Activated T-cell treated with anti-CD3 and anti-CD28 coated beads, Interleukin-2, amount 50 U/mL, for 4 hours (primary cell): ENCODE results near the gene PRDM2. TPM values are rescaled to one million over a fixed set of nuclear protein-coding genes. Genes with fewer than 3 reads are reported as not detected.
"Not testable (repeated sequence)": the region's sequence is repeated elsewhere in the genome, so short reads cannot be mapped to it uniquely, and the experiment has no call there.

ENCODE experiments used
- ATAC-seq, 2 donors: fragments of 200-7000 bp; cut with Tn5 transposase; one replicate each; pipeline ENCODE4 v1.10.0; 2021
- DNase-seq: peaks from one replicate; pipeline ENCODE4 v3.0.0-alpha.2; 2020
- H3K27me3 Mint-ChIP-seq: one replicate; pipeline ENCODE4 v1.8.0; 2021; ENCODE audit warnings: low read depth, mixed read lengths
- H3K36me3 Mint-ChIP-seq: one replicate; pipeline ENCODE4 v1.8.0; 2022; ENCODE audit warnings: mixed read lengths; ENCODE audit not compliant: insufficient read depth
- H3K4me1 Mint-ChIP-seq: one replicate; pipeline ENCODE4 v1.8.0; 2021; ENCODE audit warnings: low read depth, mixed read lengths
- H3K4me3 Mint-ChIP-seq: one replicate; pipeline ENCODE4 v1.8.0; 2021; ENCODE audit warnings: mild to moderate bottlenecking, moderate library complexity, mixed read lengths
- H3K9me3 Mint-ChIP-seq: one replicate; pipeline ENCODE4 v1.8.0; 2021; ENCODE audit warnings: mixed read lengths
- total RNA-seq, 3 donors: library from RNA; stranded (reverse); gene quantifications; one replicate each; pipeline ENCODE4 v1.2.1, GENCODE V29; 2021

Gene PRDM2
- total RNA-seq, 3 donors from 2014 or later: 39.7 to 44.5 (median 43.2) TPM

DNA sequence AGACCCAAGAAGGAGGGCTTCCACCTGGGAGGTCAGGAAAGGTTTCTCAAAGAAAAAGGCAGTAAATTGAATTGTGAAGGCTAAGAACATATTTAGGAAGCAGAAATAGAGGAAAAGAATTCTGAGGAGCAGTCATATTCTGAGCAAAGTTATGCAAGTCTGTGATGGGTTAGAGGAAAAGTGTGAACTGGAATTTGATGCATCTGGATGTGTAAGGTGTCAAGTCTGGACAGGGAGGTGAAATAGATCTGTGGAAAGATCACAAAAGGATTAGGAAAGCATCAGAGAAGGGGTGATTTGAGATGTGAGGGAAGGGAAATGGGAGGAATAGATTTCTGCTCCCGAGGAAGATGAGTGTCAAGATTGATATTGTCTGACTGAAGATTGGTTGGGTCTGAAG lies 18.1 kb upstream of the PRDM2 start:
- no peak overlapping the region for H3K4me3 Mint-ChIP-seq
- no peak for ATAC-seq
- H3K27me3 Mint-ChIP-seq: peaks cover 9% of the 10 kb centered on the region
- no peaks in the 10 kb centered on the region for H3K9me3 Mint-ChIP-seq
- DNase-seq: no peak
- no peaks in the 10 kb centered on the region for H3K36me3 Mint-ChIP-seq
- no peaks in the 10 kb centered on the region for H3K4me1 Mint-ChIP-seq

DNA sequence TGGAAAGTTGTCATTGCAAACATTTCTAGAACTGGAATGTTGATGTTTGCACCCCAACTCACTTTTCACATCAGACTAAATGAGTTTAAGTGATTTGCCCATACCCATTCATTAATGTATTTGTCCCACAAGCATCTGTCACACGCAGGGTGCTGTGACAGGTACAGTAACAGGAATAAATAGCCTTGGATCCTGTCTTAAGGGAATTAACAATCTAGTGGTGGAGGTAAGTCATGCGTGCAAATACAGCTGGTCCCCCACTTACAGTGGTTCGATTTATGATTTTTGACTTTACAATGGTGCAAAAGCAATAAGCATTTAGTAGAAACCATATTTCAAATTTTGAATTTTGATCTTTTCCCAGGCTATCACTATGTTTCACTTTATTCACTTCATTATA lies 17.5 kb upstream of the PRDM2 start:
- Mint-ChIP-seq H3K4me3 (no peak overlapping the region), H3K4me1 (no peaks in the 10 kb centered on the region), H3K36me3 (no peaks in the 10 kb centered on the region), H3K27me3 (peaks cover 9% of the 10 kb centered on the region), H3K9me3 (no peaks in the 10 kb centered on the region)
- DNase-seq (no peak), ATAC-seq (no peak)

DNA sequence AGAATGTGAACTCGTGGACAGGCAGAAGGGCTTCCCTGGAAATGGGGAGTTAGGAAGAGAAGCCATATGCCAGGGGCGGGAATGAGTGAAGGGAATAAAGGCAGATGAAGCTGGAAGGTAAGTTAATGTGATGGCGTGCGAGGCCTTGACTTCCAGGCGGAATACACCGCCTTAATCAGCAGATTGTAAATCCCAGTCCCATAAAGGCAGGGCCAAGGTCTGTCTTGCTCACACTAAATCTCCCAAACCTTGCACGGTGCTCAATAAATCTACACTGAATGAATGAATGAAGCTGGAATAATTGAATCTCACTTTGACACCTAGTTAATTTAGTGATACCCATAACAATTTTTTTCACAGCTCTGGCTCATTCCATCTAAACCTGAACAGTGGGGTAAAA lies 16.8 kb upstream of the PRDM2 start:
- Mint-ChIP-seq H3K27me3 (peaks cover 15% of the 10 kb centered on the region), H3K9me3 (no peaks in the 10 kb centered on the region), H3K4me3 (no peak overlapping the region), H3K36me3 (no peaks in the 10 kb centered on the region), H3K4me1 (no peaks in the 10 kb centered on the region)
- ATAC-seq (no peak), DNase-seq (no peak)

DNA sequence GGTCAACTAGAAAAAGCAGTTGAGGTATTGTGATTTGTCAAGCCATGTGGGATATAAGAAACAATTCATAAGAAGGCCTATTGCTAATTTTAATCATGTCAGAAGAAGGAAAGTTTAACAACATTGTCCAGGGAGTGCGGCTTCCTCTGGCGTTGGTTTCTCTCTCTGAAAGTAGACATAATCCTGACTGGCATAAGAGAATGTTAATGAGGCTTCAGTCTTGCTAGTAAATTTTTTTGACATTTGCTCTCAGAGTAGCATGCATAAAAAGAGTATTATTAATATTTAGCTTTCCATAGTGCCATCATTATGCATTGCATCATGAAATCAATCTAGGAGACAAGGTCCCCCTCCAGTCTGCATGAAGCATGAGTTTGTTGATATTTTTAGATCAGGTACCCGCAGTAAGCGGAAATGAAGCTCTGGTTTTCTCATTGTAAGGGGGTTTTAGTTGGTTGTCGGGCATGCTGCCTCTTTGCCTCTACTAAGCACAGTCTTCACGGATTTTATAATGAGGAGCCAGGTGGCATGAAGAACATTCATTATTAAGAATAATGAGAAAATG lies 12.8 kb upstream of the PRDM2 start:
- Mint-ChIP-seq H3K4me3 (no peak overlapping the region), H3K4me1 (no peaks in the 10 kb centered on the region), H3K27me3 (peaks cover 22% of the 10 kb centered on the region), H3K9me3 (no peaks in the 10 kb centered on the region), H3K36me3 (no peaks in the 10 kb centered on the region)
- no peak for DNase-seq
- ATAC-seq: no peak

DNA sequence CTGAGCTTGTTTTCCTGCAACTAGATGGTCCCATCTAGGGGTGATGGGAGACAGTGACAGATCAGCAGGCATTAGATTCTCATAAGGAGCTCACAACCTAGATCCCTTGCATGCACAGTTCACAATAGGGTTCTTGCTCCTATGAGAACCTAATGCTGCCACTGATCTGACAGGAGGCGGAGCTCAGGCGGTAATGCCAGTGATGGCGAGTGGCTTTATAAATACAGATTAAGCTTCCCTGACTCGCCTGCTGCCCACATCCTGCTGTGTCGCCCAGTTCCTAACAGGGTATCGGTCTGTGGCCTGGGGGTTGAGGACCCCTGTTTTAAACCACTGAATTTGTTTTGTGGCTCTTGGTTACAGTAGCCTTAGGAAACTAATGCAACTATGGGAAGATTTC lies 6.9 kb upstream of the PRDM2 start:
- H3K9me3 Mint-ChIP-seq, DNase-seq, H3K4me1 Mint-ChIP-seq, H3K36me3 Mint-ChIP-seq, H3K4me3 Mint-ChIP-seq, ATAC-seq: not testable (repeated sequence)
- peaks cover 16% of the 10 kb centered on the region for H3K27me3 Mint-ChIP-seq

DNA sequence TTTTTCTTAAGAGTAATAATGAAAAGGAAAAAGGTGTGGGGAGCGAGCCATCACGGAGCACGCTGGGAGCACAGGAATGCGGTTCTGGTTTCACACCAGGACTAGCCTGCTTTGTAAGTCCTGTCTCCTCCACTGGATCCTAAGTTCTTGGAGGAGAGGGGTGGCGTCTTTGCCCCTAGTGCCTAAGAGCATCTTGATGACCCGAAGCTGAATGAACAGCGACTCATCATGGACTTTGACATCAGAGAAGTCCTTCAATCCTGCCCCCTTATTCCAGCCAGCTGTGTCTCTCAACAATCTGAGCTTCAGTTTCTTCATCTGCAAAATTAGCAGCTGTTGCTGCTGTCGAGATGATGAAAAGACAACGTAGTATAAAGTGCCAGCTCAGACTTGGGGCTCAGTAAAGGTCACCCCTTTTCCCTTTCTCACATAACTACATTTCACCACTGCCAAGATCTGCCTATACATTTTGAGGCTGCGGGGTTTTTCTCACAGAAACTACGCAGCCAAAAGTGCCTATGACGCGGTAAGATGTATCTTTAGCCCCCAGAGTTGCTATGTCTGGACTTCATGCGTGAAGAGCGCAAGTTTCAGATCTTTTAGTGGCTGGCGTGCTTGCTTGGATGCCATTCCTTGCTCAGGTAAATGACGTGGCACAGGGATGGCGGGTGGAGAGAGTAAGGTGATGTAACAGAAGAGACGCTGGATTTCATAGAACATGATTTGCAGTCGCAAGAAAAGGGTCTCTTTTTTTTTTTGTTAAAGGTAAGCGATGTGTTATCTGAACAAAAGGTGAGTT lies 4.9 kb upstream of the PRDM2 start:
- Mint-ChIP-seq H3K27me3 (peaks cover 10% of the 10 kb centered on the region), H3K36me3 (peaks cover 3% of the 10 kb centered on the region), H3K4me3 (no peak overlapping the region), H3K4me1 (peaks cover 8% of the 10 kb centered on the region), H3K9me3 (peaks cover 5% of the 10 kb centered on the region)
- DNase-seq (no peak), ATAC-seq (no peak)

DNA sequence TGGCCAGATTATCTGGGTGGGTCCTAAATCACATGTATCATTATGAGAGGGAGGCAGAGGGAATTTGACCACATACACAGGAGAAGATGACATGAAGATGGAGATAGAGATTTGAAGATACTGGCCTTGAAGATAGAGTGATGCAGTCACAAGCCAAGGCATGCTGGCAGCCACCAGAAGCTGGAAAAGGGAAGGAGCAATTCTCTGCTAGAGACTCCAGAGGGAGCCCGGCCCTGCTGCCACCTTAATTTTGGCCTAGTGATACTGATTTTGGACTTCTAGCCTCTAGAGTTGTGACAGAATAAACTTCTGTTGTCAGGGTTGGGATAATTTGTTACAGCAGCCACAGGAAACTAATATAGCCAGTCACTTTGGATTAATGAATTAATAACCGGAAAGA lies 2.2 kb upstream of the PRDM2 start:
- no peaks in the 10 kb centered on the region for H3K27me3 Mint-ChIP-seq
- H3K36me3 Mint-ChIP-seq: peaks cover 3% of the 10 kb centered on the region
- H3K4me1 Mint-ChIP-seq: peaks cover 28% of the 10 kb centered on the region
- DNase-seq (no peak), ATAC-seq (no peak)
- peaks cover 5% of the 10 kb centered on the region for H3K9me3 Mint-ChIP-seq
- peak overlapping the region; percentile 33 for H3K4me3 Mint-ChIP-seq

DNA sequence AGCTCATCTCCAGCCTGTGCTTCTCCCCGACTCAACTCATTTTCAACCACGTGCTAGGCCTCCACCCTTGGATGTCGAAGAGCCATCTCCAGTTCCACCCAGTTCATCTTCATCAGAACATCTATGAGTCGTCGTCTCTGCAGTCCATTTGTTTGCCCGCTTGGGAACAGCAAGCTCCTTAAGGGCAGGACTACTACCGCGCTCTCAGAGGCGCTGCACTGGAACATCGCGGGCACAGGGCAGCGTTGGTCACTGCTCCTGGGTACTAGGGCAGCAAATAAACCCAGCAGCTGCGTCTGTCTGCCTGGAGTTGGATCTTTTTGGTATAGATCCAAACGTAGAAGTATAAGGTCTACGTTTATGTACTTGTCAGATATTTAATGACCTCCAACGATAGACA lies 478 bp upstream of the PRDM2 start:
- peaks cover 42% of the 10 kb centered on the region for H3K4me1 Mint-ChIP-seq
- no peaks in the 10 kb centered on the region for H3K27me3 Mint-ChIP-seq
- ATAC-seq (no peak), DNase-seq (no peak)
- H3K9me3 Mint-ChIP-seq: peaks cover 5% of the 10 kb centered on the region
- peak overlapping the region; percentile 83 for H3K4me3 Mint-ChIP-seq
- peaks cover 7% of the 10 kb centered on the region for H3K36me3 Mint-ChIP-seq

DNA sequence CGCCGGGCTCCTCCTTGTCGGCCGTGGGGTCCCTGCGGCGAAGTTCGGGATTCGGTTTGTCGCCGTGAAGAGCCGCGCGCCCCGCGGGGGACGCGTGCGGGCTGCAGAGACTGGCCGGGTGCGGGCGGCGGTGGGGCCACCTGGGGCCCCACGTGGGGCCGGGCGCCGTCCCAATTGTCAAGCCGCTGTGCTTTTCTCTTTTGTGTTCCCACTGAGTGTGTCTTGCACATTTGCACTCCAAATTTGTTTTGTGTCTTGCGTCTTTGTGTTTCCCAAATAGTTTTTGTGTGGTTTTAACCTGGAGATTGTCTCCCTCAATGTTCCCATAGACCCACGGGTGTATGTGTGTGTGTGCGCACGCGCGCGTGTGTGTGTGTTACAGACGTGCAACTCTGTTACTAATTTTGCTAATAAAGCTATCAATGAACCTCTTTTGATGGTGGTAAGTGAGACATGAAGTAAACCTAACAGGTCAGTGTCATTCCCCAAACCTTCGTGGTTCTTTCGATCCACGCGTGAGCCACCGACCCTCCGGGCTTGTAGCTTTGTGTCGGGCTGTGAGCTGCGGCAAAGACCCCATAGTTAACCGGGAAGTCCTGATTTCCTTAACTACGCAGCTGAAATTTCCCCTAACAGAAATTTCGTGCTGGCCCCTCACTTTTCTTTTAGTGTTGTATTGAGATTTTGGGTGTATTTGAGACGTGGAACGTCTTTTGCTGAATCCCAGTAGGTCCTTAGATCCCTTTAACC lies 708 bp downstream of the PRDM2 start:
- peak; percentile 54 to 56 for ATAC-seq
- peak overlapping the region; percentile 96 for H3K4me3 Mint-ChIP-seq
- no peaks in the 10 kb centered on the region for H3K27me3 Mint-ChIP-seq
- peaks cover 11% of the 10 kb centered on the region for H3K36me3 Mint-ChIP-seq
- peaks cover 53% of the 10 kb centered on the region for H3K4me1 Mint-ChIP-seq
- peaks cover 5% of the 10 kb centered on the region for H3K9me3 Mint-ChIP-seq
- peak; percentile 43 for DNase-seq

DNA sequence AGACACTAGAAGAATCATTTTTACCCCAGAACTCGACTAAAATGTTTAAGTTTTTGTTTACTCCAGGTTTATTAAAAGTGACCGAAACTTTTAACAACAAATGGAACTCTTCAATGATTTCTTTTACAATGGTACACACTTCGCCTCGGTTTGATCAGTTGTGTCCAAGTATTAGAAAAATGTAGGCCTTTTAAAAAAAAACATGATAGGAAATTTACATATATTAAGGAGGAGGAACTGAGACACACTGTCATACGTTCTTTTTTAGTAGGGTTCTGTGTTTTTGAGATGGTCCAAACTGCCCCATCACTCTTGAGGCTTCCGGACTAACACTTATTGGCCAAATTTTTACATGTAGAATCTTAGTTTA lies 1.3 kb downstream of the PRDM2 start:
- H3K27me3 Mint-ChIP-seq: no peaks in the 10 kb centered on the region
- H3K36me3 Mint-ChIP-seq: peaks cover 14% of the 10 kb centered on the region
- peak overlapping the region; percentile 96 for H3K4me3 Mint-ChIP-seq
- no peak for DNase-seq
- peaks cover 5% of the 10 kb centered on the region for H3K9me3 Mint-ChIP-seq
- ATAC-seq: no peak
- H3K4me1 Mint-ChIP-seq: peaks cover 57% of the 10 kb centered on the region

DNA sequence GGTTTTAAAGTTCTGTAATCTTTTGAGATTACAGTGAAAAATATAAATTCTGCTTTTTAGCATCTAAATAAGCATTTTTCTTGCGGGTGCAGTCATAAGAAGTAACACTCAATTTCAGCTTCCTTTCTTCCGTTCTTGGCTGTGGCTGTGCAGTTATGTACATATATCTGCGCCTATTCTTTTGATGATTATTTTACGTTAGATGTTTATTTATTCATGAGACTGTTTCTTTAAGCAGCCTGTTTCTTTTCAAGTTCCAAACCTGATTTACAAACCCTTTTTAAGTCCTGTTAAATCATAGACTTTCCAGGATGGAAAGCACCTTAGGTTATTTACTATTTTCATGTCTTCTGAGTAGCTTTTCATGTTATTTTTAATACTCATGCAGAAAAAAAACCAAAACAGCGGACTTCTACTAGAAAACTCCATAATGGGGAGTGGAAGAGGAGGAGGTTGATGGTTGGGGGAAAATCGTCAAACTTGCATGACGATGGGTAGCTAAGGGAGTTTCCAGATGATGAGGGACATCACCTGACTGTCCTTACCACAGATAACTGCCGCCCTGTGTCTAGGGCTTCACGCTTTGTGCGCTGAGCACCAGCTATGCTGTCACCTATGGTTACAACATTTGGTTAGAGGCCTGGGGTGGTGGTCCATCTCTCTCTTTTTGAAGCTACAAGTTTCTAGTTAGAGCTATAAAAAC lies 2.6 kb downstream of the PRDM2 start:
- H3K27me3 Mint-ChIP-seq: no peaks in the 10 kb centered on the region
- H3K4me1 Mint-ChIP-seq: peaks cover 63% of the 10 kb centered on the region
- DNase-seq: peak; percentile 42
- peak overlapping the region; percentile 77 for H3K4me3 Mint-ChIP-seq
- peaks cover 3% of the 10 kb centered on the region for H3K9me3 Mint-ChIP-seq
- H3K36me3 Mint-ChIP-seq: peaks cover 15% of the 10 kb centered on the region
- ATAC-seq: peak; percentile 67 to 72

DNA sequence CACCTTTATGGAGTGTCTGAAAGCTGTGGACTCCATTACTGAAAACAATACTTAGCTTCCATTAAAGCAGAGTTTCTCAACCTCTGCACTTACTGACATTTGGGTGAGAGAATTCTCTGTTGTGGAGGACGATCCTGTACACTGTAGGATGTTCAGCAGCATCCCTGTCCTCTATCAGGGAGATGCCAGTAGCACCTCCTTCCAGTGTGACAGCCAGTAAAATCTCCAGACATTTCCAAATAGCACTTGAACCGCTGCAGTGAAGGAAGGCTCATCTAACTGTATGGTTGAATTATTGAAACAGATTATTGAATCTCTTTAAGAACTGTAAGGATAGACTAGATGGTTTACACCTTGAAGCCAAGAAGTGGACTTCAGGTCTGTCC lies 3.1 kb downstream of the PRDM2 start:
- Mint-ChIP-seq H3K4me3 (peak overlapping the region; percentile 77), H3K27me3 (no peaks in the 10 kb centered on the region), H3K9me3 (no peaks in the 10 kb centered on the region), H3K36me3 (peaks cover 15% of the 10 kb centered on the region), H3K4me1 (peaks cover 66% of the 10 kb centered on the region)
- ATAC-seq: no peak
- no peak for DNase-seq

DNA sequence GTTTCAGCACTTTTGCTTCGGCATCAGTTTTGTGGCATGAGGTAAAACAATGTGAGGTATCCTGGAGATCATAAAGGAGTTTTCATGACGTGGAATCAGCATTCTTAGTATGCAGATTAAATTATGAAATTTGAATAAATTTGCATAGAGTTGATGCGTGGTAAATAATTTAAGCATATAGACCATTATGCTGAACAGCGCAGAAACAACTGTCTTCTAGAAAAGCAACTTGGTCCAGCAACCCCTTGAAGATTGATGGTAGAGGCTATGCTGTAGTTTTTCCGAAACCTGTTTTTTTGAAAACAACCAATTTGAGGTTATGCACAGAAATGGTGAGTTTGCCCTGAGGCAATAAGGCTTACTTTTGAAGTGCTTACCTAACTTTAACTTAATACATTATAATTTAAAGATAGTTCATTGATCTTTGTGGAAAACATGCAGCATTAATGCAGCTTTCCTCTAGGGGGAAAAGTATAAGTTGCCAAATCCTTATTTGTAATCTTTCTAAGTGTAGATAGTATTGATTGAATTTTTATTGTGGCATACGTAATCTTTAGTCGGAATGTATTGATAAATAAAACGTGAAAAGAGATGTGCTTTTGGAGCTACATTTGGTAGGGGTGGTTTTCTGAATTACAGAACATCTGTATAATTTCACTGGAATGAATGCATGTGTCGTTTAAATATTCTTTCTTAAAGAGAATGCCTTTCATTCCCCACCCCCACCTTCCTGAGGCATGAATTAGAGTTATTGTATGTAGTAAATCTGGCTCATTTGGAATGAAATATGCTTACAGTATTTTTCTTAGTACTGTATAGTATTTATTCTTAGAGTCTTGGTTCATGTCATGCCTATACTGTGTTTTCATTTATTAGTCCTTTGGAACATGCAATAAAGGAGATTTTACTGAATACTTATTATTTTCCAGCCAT lies 3.8 kb downstream of the PRDM2 start:
- Mint-ChIP-seq H3K4me3 (no peak overlapping the region), H3K27me3 (no peaks in the 10 kb centered on the region), H3K9me3 (no peaks in the 10 kb centered on the region), H3K4me1 (peaks cover 72% of the 10 kb centered on the region), H3K36me3 (peaks cover 15% of the 10 kb centered on the region)
- no peak for DNase-seq
- no peak for ATAC-seq
